GM19193 (cell line): ENCODE data around the gene MOAP1.

Experiments used
- POLR2A ChIP-seq: IDR thresholded peaks from 4 replicates; pipeline ENCODE4 v1.6.1; 2011; ENCODE audit not compliant: insufficient read depth, insufficient read length; ENCODE audit errors: extremely low read depth

The MOAP1 gene

DNA sequence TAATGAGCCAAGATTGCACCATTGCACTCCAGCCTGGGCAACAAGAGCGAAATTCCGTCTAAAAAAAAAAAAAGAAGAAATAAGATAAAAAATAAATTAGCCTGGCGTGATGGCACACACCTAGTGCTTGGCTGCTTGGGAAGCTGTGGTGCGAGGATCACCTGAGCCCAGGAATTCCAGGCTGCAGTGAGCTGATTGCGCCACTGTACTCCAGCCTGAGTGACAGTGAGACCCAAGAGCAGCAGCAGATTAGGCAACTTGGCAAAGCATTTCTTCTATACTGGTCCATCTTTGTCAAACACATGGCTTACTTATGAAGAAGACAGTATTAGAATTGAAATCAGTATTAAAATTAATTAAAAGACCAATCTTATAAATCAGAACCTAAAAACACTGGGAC is 15.9 kb upstream of the MOAP1 start:
- no peak for TF ChIP-seq POLR2A

- TF ChIP-seq POLR2A: no peak
Observed at GRCh38 chr14:93199031-93199430, 14.3 kb upstream of the MOAP1 start.

- TF ChIP-seq POLR2A: no peak
Observed at GRCh38 chr14:93195316-93195999, 10.8 kb upstream of the MOAP1 start.

- TF ChIP-seq POLR2A: no peak
Observed at GRCh38 chr14:93186956-93187355, 2.3 kb upstream of the MOAP1 start.

DNA sequence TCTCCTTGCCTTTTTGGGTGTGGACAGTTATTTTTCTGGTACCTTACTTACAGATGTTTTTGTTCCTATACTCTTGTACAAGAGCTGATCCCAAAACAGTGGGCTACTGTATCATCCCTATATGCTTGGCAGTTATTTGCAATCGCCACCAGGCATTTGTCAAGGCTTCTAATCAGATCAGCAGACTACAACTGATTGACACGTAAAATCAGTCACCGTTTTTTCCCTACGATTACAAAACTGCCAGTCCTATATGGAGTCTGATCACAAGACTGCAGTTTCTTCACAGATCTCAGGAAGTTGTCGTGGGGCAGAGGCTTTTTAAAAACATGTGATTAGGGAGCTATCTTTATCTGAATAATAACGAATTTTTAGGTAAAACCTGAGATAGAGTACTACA is 1.8 kb upstream of the MOAP1 start:
- TF ChIP-seq POLR2A: no peak

DNA sequence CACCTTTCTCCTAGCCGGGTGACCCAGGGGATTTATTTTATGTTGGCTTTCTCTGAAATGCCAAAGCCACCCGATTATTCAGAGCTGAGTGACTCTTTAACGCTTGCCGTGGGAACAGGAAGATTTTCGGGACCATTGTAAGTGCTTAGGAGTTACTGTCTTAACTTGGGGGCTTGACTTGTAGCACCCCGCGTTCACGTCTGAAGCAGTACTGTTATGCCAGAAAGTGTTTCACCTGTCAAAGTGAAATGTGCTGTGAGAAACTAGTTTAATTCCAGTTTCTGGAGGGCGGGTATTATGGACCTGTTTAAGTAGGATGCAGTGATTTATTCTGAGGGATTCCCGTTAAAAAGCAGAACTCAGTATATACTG is 638 bp upstream of the MOAP1 start:
- no peak for TF ChIP-seq POLR2A

DNA sequence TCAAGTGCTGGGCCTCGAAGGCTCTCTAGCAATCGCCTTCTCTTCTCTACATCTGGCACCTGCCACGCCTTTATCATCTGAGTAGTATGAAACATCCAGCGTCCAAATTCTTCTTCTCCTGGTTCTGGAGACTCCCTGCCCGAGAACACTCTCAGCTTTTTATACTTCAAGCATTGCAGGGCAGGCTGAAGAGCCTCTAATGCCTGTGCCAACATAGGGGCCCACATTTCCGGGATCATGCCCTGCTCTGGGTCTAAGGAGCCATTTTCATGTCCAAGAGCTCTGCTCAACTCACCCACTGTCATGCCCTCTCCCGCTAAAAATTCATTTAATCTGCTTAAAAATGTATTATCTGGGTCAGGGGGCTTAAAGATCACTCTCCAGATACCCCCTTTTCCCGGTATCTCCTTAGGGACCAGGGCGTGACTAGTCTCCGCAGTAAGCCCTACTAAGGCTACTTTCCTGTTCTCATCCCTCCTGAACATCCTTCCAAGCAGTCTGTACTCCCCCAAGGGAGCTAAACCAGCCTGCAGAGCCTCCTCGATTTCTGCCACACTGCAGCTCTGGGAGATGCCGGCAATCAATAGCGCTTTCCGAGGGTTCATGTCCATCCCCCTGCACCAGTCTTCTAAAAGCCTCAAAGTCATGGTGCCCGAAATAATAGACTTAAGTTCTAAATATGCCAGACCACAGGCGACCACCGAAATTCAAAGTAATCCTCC is 940 bp downstream of the MOAP1 start:
- TF ChIP-seq POLR2A: no peak

DNA sequence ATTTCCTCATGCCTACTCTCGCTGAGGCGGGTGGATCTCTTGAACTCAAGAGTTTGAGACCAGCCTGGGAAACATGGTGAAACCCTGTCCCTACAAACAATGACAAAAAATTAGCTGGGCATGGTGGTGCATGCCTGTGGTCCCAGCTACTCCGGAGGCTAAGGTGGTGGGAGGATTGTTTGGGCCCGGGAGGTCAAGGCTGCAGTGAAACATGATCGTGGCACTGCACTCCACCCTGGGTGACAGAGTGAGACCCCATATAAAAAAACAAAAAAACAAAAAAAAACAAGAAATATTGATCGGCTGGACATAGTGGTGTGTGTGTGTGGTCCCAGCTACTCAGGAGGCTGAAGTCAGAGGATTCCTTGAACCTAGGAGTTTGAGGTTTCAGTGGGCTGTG is 9.2 kb downstream of the MOAP1 start:
- TF ChIP-seq POLR2A: no peak

GRCh38 chr14:93173943-93174395 is 10.7 kb downstream of the MOAP1 start:
- TF ChIP-seq POLR2A: no peak

DNA sequence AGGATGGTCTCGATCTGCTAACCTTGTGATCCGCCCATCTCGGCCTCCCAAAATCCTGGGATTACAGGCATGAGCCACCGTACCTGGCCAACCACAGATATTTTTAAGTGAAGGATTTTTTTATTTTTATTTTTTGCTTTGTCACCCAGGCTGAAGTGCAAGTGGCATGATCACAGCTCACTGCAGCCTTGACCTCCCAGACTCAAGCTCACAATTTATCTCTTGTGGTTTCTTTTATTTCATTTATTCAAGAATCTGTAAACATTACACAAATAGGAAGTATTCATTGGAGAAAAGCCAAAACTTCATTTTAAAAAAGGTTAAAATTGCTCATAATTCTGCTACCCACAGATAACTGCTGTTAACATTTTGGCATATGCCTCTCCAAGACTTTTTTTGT is 13.3 kb downstream of the MOAP1 start:
- no peak for TF ChIP-seq POLR2A

- TF ChIP-seq POLR2A: no peak
Observed at GRCh38 chr14:93163564-93163963, 21.1 kb downstream of the MOAP1 start.

DNA sequence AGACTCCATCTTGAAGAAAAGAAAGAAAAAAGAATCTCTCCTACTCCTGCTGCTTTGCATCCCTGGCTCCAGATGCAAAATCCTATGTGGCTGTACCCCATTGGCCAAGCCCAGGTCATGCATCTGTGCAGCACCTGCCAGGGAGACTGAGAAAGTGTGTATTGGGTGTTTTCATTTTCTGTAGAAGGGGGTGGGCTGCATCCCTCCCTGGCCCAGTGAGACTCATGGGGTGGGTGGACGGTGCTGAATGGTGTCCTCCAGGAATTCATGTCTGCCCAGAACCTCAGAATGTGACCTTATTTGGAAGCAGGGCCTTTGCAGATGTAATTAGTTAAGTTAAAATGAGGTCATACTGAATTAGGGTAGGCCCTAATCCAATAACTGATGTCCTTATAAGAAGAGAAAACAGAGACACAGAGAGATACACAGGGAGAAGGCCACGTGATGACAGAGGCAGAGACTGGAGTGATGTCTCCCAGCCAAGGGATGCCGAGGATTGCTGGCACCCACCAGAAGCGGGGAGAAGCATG is 23.2 kb downstream of the MOAP1 start:
- no peak for TF ChIP-seq POLR2A

- no peak for TF ChIP-seq POLR2A
Observed at GRCh38 chr14:93160353-93160801, 24.3 kb downstream of the MOAP1 start.

- no peak for TF ChIP-seq POLR2A
Observed at GRCh38 chr14:93156693-93157369, 27.9 kb downstream of the MOAP1 start.

- no peak for TF ChIP-seq POLR2A
Observed at GRCh38 chr14:93155667-93156066, 29.0 kb downstream of the MOAP1 start.

- no peak for TF ChIP-seq POLR2A
Observed at GRCh38 chr14:93153121-93153520, 31.6 kb downstream of the MOAP1 start.
